Stimulated activated CD4-positive, alpha-beta T cell treated with anti-CD3 and anti-CD28 coated beads, Interleukin-1b, Interleukin-23, amount 100 ng/mL, for 1 hour (primary cell): ENCODE measurements around the gene RNF10.
"Not testable (repeated sequence)": the region's sequence is repeated elsewhere in the genome, so short reads cannot be mapped to it uniquely, and the experiment has no call there.

Source experiments
- DNase-seq, 2 donors: peaks; one replicate each; pipeline ENCODE4 v3.0.0-alpha.2; 2020; ENCODE audit warnings: low read depth in 2 of 2

Gene RNF10

GRCh38 chr12:120528861-120529525, 5.2 kb upstream of the RNF10 start, which contains the start of gene COQ5:
TSS of gene COQ5 (minus strand) at chr12:120529158. CDS start at chr12:120529141, 17 bp downstream.
- DNase-seq, result peak; percentile 50 to 69

- DNase-seq, result no peak
Measured at GRCh38 chr12:120529641-120530417, 4.3 kb upstream of the RNF10 start.

- DNase-seq, result not testable (repeated sequence)
Measured at GRCh38 chr12:120530418-120530761, 3.8 kb upstream of the RNF10 start.

GRCh38 chr12:120532701-120533238, 1.4 kb upstream of the RNF10 start:
- DNase-seq, result no peak

- DNase-seq, result peak in 1 of 2 donors; percentile 19
Measured at GRCh38 chr12:120534703-120535655, 823 bp downstream of the RNF10 start.

GRCh38 chr12:120536064-120536791, 2.1 kb downstream of the RNF10 start:
- DNase-seq, result no peak

- no peak for DNase-seq
Measured at GRCh38 chr12:120537856-120538220, 3.7 kb downstream of the RNF10 start.

GRCh38 chr12:120538281-120539156, 4.4 kb downstream of the RNF10 start:
- no peak for DNase-seq

GRCh38 chr12:120539303-120539702, 5.1 kb downstream of the RNF10 start:
- no peak for DNase-seq

GRCh38 chr12:120540445-120540844, 6.3 kb downstream of the RNF10 start:
- no peak for DNase-seq

- no peak for DNase-seq
Measured at GRCh38 chr12:120542166-120542565, 8.0 kb downstream of the RNF10 start.

- DNase-seq, result no peak
Measured at GRCh38 chr12:120544691-120545090, 10.5 kb downstream of the RNF10 start.

- DNase-seq, result no peak
Measured at GRCh38 chr12:120546050-120546386, 11.9 kb downstream of the RNF10 start.

- no peak for DNase-seq
Measured at GRCh38 chr12:120554678-120555077, 20.5 kb downstream of the RNF10 start.

GRCh38 chr12:120557589-120557988, 23.4 kb downstream of the RNF10 start:
- DNase-seq, result no peak

GRCh38 chr12:120562906-120563305, 28.8 kb downstream of the RNF10 start:
- no peak for DNase-seq

GRCh38 chr12:120563495-120563894, 29.3 kb downstream of the RNF10 start:
- no peak for DNase-seq

GRCh38 chr12:120571299-120571698, 37.1 kb downstream of the RNF10 start:
- DNase-seq, result no peak

- no peak for DNase-seq
Measured at GRCh38 chr12:120573560-120573959, 39.4 kb downstream of the RNF10 start.

GRCh38 chr12:120574106-120574505, 40.0 kb downstream of the RNF10 start:
- no peak for DNase-seq
